SK-N-SH (cell line): ENCODE data around the gene TPST2. TPM values are rescaled to one million over a fixed set of nuclear protein-coding genes. Genes with fewer than 3 reads are reported as not detected.
A peak's percentile ranks its signal among the peaks of the same experiment; 100 is the strongest.

ENCODE experiments used
- CTCF ChIA-PET: fragments of 300-600, 350-600 bp; formaldehyde crosslinking; extraction: SDS; loops from one replicate; lab custom pipeline; 2021; lab: Yijun Ruan, JAX
- POLR2A ChIA-PET: fragments of 350-600 bp; sonication (Branson Sonifier 250); formaldehyde crosslinking; extraction: SDS; loops from one replicate; lab custom pipeline; 2020; ENCODE audit warnings: antibody characterized with exemption, inconsistent platforms; lab: Yijun Ruan, JAX
- DNase-seq: peaks from one replicate; pipeline ENCODE4 v3.0.0; 2012
- H2AFZ ChIP-seq: fragments of 200-600 bp; sonication (generic); 2 replicates; pipeline ENCODE4 v1.8.1; 2016; ENCODE audit warnings: antibody characterized with exemption, mild to moderate bottlenecking, low read depth
- H3F3A ChIP-seq: fragments of 200-600 bp; sonication (generic); replicated peaks from 2 replicates; pipeline ENCODE3; 2016; ENCODE audit warnings: antibody characterized with exemption, mild to moderate bottlenecking; ENCODE audit not compliant: insufficient read depth
- H3K27ac ChIP-seq, 2 experiments: fragments of 200-500 bp in 1 of 2; fragments of 200-600 bp in 1 of 2; sonication (Bioruptor generic) in 1 of 2; sonication (generic), shearing (Covaris generic) in 1 of 2; 2 replicates each; pipeline versions ENCODE4 v1.5.1 to v1.6.1; 2014 to 2016; ENCODE audit warnings: low read depth in 2 of 2, inconsistent platforms in 1 of 2, low read length in 1 of 2, mild to moderate bottlenecking in 1 of 2, mixed read lengths in 1 of 2
- H3K27me3 ChIP-seq: fragments of 200-600 bp; sonication (generic), shearing (Covaris generic); 2 replicates; pipeline ENCODE4 v1.6.1; 2016; ENCODE audit warnings: mixed run types; ENCODE audit not compliant: insufficient read depth
- H3K36me3 ChIP-seq, 2 experiments: fragments of 200-500 bp in 1 of 2; fragments of 200-600 bp in 1 of 2; sonication (Bioruptor generic) in 1 of 2; sonication (generic) in 1 of 2; replicated peaks in 1 of 2; 2 replicates each; pipeline versions ENCODE3 to v1.5.1; 2014 to 2016; ENCODE audit warnings: low read length in 1 of 2, mild to moderate bottlenecking in 1 of 2; ENCODE audit not compliant: insufficient read depth in 2 of 2, control insufficient read depth in 1 of 2
- H3K4me1 ChIP-seq, 2 experiments: fragments of 200-500 bp in 1 of 2; fragments of 200-600 bp in 1 of 2; sonication (Bioruptor generic) in 1 of 2; sonication (generic), shearing (Covaris generic) in 1 of 2; 2 replicates each; pipeline versions ENCODE4 v1.5.1 to v1.6.1; 2014 to 2016; ENCODE audit warnings: low read depth in 1 of 2, low read length in 1 of 2, mixed run types in 1 of 2; ENCODE audit not compliant: insufficient read depth in 2 of 2, control insufficient read depth in 1 of 2
- H3K4me2 ChIP-seq: fragments of 200-600 bp; sonication (generic), shearing (Covaris generic); 2 replicates; pipeline ENCODE4 v1.6.1; 2017; ENCODE audit warnings: mixed run types
- H3K4me3 ChIP-seq, 2 experiments: fragments of 200-500 bp in 1 of 2; fragments of 200-600 bp in 1 of 2; sonication (Bioruptor generic) in 1 of 2; sonication (generic), shearing (Covaris generic) in 1 of 2; 2 replicates each; pipeline versions ENCODE4 v1.5.1 to v1.8.1; 2014 to 2016; ENCODE audit warnings: low read depth in 2 of 2, inconsistent platforms in 1 of 2, low read length in 1 of 2, mild to moderate bottlenecking in 1 of 2, mixed read lengths in 1 of 2, moderate library complexity in 1 of 2
- H3K79me2 ChIP-seq: fragments of 200-600 bp; sonication (generic); 2 replicates; pipeline ENCODE4 v1.8.1; 2017; ENCODE audit warnings: mild to moderate bottlenecking; ENCODE audit not compliant: insufficient read depth
- H3K9ac ChIP-seq: fragments of 200-600 bp; sonication (generic); 2 replicates; pipeline ENCODE4 v1.6.1; 2017; ENCODE audit warnings: mixed run types
- H3K9me2 ChIP-seq: fragments of 200-600 bp; sonication (generic); 2 replicates; pipeline ENCODE4 v1.6.1; 2017; ENCODE audit warnings: mixed run types
- H3K9me3 ChIP-seq: fragments of 200-600 bp; sonication (generic); 2 replicates; pipeline ENCODE4 v1.6.1; 2017; ENCODE audit warnings: mixed run types, mild to moderate bottlenecking, moderate library complexity
- H4K20me1 ChIP-seq: fragments of 200-600 bp; sonication (generic); 2 replicates; pipeline ENCODE4 v1.6.1; 2017; ENCODE audit warnings: mild to moderate bottlenecking, mixed run types; ENCODE audit not compliant: insufficient read depth
- ELF1 ChIP-seq: IDR thresholded peaks from 2 replicates; pipeline ENCODE4 v1.4.0; 2012
- EP300 ChIP-seq, 2 experiments: IDR thresholded peaks; 2 replicates each; pipeline versions ENCODE4 v1.4.0 to v1.6.1; 2012; ENCODE audit warnings: borderline replicate concordance in 1 of 2, low read depth in 1 of 2, low read length in 1 of 2
- EZH2phosphoT487 ChIP-seq: fragments of 200-600 bp; sonication (generic); IDR thresholded peaks from 2 replicates; pipeline ENCODE4 v1.6.1; 2017; ENCODE audit warnings: low read depth, mixed run types, mild to moderate bottlenecking, antibody characterized with exemption, moderate library complexity, borderline replicate concordance
- FOXJ3 ChIP-seq: sonication (generic); formaldehyde crosslinking; IDR thresholded peaks from 2 replicates; pipeline ENCODE4 v1.5.1; 2020; ENCODE audit warnings: mild to moderate bottlenecking, missing genetic modification reagents
- IRF3 ChIP-seq: fragments of 150-350 bp; IDR thresholded peaks from 2 replicates; pipeline ENCODE4 v1.6.1; 2016; ENCODE audit warnings: mild to moderate bottlenecking, low read depth, low read length
- MEF2A ChIP-seq: IDR thresholded peaks from 2 replicates; pipeline ENCODE4 v1.4.0; 2012; ENCODE audit warnings: low read depth, borderline replicate concordance
- MXI1 ChIP-seq: IDR thresholded peaks from 2 replicates; pipeline ENCODE4 v1.6.1; 2012; ENCODE audit warnings: mild to moderate bottlenecking, low read depth, low read length, improper control_type of control experiment
- NFIC ChIP-seq: IDR thresholded peaks from 2 replicates; pipeline ENCODE4 v1.4.0; 2012; ENCODE audit warnings: borderline replicate concordance
- POLR2AphosphoS5 ChIP-seq: IDR thresholded peaks from 2 replicates; pipeline ENCODE4 v1.6.1; 2012; ENCODE audit warnings: low read depth, low read length
- RAD21 ChIP-seq: IDR thresholded peaks from 2 replicates; pipeline ENCODE4 v1.6.1; 2012; ENCODE audit warnings: mild to moderate bottlenecking, low read length
- RCOR1 ChIP-seq: fragments of 150-350 bp; IDR thresholded peaks from 2 replicates; pipeline ENCODE4 v1.6.1; 2017; ENCODE audit warnings: antibody characterized with exemption, low read length
- REST ChIP-seq: IDR thresholded peaks from 2 replicates; pipeline ENCODE4 v1.6.1; 2012; ENCODE audit warnings: mild to moderate bottlenecking, low read depth, low read length, moderate library complexity
- RFX5 ChIP-seq: IDR thresholded peaks from 2 replicates; pipeline ENCODE4 v1.6.1; 2012; ENCODE audit warnings: mild to moderate bottlenecking, improper control_type of control experiment, low read length
- SMC3 ChIP-seq: IDR thresholded peaks from 2 replicates; pipeline ENCODE4 v1.6.1; 2012; ENCODE audit warnings: low read depth, low read length, improper control_type of control experiment
- TAF1 ChIP-seq: IDR thresholded peaks from 2 replicates; pipeline ENCODE4 v1.6.1; 2012; ENCODE audit warnings: low read depth, mild to moderate bottlenecking, low read length, moderate library complexity, borderline replicate concordance
- TCF12 ChIP-seq: IDR thresholded peaks from 2 replicates; pipeline ENCODE4 v1.4.0; 2012
- YY1 ChIP-seq: IDR thresholded peaks from 2 replicates; pipeline ENCODE4 v1.4.0; 2012; ENCODE audit warnings: low read depth, mild to moderate bottlenecking
- WGBS: methylation state at CpG from one replicate; pipeline ENCODE4 v1.1.6; 2017; ENCODE audit warnings: low lambda C conversion rate; 5-methylcytosine and 5-hydroxymethylcytosine counted together
- polyA plus RNA-seq, 3 experiments: library from polyadenylated mRNA; depleted of rRNA; stranded (reverse); fragments of >200 nt; gene quantifications; 2 replicates each; pipeline ENCODE4 v1.2.3, GENCODE V29; 2012
- TF ChIP-seq, protein P1 (sequence below): IDR thresholded peaks from 2 replicates; pipeline ENCODE4 v1.4.0; 2012; ENCODE audit warnings: low read depth, borderline replicate concordance
- TF ChIP-seq, protein P2 (sequence below): IDR thresholded peaks from 2 replicates; pipeline ENCODE4; 2012
- TF ChIP-seq, protein P3 (sequence below): IDR thresholded peaks from 2 replicates; pipeline ENCODE4 v1.4.0; 2012; ENCODE audit warnings: low read depth
- TF ChIP-seq, protein P4 (sequence below): fragments of 150-350 bp; IDR thresholded peaks from 2 replicates; pipeline ENCODE4 v1.6.1; 2017; ENCODE audit warnings: antibody characterized with exemption, low read length, low read depth, borderline replicate concordance
- TF ChIP-seq, protein P5 (sequence below): IDR thresholded peaks from 2 replicates; pipeline ENCODE4 v1.4.0; 2012; ENCODE audit warnings: low read depth, borderline replicate concordance

Gene TPST2
- polyA plus RNA-seq, 1 of the 3 experiments (the other 2 are of a cell fraction), result 58.4 TPM

- TF ChIP-seq TAF1 (no peak), POLR2AphosphoS5 (peak; percentile 48; the same call in 1 of the 2 replicates), RAD21 (no peak), EZH2phosphoT487 (no peak), RCOR1 (no peak), NFIC (peak; percentile 93), MXI1 (no peak), EP300 (IDR thresholded peaks at IDR 0.05; ENCODE audit: borderline replicate concordance in 1 of 2, low read depth in 1 of 2, low read length in 1 of 2) (peak in 1 of 2 experiments; percentile 79; a peak in 1 of 4 replicates), RFX5 (no peak), TCF12 (peak; percentile 97), ELF1 (no peak), FOXJ3 (no peak)
- TF ChIP-seq, protein P1, sequence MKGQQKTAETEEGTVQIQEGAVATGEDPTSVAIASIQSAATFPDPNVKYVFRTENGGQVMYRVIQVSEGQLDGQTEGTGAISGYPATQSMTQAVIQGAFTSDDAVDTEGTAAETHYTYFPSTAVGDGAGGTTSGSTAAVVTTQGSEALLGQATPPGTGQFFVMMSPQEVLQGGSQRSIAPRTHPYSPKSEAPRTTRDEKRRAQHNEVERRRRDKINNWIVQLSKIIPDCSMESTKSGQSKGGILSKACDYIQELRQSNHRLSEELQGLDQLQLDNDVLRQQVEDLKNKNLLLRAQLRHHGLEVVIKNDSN, result no peak; the same call in 1 of the 2 replicates
Observed at GRCh38 chr22:26610072-26610958, 20.4 kb upstream of the TPST2 start (continued).

- Histone ChIP-seq H3K9me2 (no peaks in the 10 kb centered on the region), H3K4me3 (no peak overlapping the region), H3K4me2 (no peak overlapping the region), H3K27me3 (no peaks in the 10 kb centered on the region), H3K4me1 (peaks cover 3 to 11% of the 10 kb centered on the region in 2 experiments; a peak in 3 of 4 replicates), H4K20me1 (no peaks in the 10 kb centered on the region), H3K27ac (no peak overlapping the region), H3F3A (peaks cover 7% of the 10 kb centered on the region), H3K79me2 (no peaks in the 10 kb centered on the region), H3K9me3 (no peaks in the 10 kb centered on the region), H3K36me3 (no peaks in the 10 kb centered on the region), H2AFZ (no peak overlapping the region), H3K9ac (no peak overlapping the region)
- CTCF ChIA-PET, result no interaction called here
- WGBS, result 62% methylated on average over 2 of the region's 2 CpGs
- POLR2A ChIA-PET, result no interaction called here
- DNase-seq, result no peak
- TF ChIP-seq SMC3 (no peak), TAF1 (no peak), REST (no peak), IRF3 (no peak), YY1 (no peak), ELF1 (no peak), MEF2A (no peak)
- TF ChIP-seq, protein P2, sequence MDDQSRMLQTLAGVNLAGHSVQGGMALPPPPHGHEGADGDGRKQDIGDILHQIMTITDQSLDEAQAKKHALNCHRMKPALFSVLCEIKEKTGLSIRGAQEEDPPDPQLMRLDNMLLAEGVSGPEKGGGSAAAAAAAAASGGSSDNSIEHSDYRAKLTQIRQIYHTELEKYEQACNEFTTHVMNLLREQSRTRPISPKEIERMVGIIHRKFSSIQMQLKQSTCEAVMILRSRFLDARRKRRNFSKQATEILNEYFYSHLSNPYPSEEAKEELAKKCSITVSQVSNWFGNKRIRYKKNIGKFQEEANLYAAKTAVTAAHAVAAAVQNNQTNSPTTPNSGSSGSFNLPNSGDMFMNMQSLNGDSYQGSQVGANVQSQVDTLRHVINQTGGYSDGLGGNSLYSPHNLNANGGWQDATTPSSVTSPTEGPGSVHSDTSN, result no peak
- TF ChIP-seq, protein P3, sequence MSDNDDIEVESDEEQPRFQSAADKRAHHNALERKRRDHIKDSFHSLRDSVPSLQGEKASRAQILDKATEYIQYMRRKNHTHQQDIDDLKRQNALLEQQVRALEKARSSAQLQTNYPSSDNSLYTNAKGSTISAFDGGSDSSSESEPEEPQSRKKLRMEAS, result no peak
- TF ChIP-seq, protein P4, sequence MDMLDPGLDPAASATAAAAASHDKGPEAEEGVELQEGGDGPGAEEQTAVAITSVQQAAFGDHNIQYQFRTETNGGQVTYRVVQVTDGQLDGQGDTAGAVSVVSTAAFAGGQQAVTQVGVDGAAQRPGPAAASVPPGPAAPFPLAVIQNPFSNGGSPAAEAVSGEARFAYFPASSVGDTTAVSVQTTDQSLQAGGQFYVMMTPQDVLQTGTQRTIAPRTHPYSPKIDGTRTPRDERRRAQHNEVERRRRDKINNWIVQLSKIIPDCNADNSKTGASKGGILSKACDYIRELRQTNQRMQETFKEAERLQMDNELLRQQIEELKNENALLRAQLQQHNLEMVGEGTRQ, result no peak
- TF ChIP-seq, protein P5, sequence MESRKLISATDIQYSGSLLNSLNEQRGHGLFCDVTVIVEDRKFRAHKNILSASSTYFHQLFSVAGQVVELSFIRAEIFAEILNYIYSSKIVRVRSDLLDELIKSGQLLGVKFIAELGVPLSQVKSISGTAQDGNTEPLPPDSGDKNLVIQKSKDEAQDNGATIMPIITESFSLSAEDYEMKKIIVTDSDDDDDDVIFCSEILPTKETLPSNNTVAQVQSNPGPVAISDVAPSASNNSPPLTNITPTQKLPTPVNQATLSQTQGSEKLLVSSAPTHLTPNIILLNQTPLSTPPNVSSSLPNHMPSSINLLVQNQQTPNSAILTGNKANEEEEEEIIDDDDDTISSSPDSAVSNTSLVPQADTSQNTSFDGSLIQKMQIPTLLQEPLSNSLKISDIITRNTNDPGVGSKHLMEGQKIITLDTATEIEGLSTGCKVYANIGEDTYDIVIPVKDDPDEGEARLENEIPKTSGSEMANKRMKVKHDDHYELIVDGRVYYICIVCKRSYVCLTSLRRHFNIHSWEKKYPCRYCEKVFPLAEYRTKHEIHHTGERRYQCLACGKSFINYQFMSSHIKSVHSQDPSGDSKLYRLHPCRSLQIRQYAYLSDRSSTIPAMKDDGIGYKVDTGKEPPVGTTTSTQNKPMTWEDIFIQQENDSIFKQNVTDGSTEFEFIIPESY, result no peak
Observed at GRCh38 chr22:26609287-26609686, 19.4 kb upstream of the TPST2 start.
